NCI-H2107 (cell line): Measurements from ENCODE around the gene MDM1.

Source experiments
- DNase-seq: peaks from one replicate; lab custom pipeline; 2025; lab: John Stamatoyannopoulos, UW

The MDM1 gene

GRCh38 chr12:68356060-68356695, 24.0 kb upstream of the MDM1 start:
- no peak for DNase-seq

DNA sequence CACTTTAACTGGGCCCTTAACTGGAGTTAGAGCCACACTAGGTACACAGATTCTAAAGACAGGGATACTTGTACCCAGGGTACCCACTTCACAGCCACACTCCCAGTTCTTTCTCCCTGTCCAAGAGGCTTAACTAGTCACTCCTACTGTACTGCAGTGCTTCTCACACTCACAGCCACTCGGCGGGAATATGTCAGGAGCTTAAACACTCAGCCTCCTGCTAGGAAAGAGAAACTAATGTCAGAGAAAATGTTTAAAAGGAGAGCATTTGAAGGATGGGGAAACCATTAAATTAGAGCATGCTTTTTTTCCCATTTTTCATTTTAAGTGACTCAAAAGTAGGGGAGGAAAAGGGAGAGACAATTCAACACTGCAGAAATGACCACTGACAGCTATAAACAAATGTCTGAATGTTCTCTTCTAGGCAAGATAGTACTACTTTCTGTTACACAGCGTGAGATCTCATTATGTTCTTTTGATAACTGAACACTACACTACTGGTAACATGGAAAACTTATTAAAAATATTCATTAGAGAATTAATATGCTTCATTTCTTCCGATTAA, 22.9 kb upstream of the MDM1 start:
- no peak for DNase-seq

DNA sequence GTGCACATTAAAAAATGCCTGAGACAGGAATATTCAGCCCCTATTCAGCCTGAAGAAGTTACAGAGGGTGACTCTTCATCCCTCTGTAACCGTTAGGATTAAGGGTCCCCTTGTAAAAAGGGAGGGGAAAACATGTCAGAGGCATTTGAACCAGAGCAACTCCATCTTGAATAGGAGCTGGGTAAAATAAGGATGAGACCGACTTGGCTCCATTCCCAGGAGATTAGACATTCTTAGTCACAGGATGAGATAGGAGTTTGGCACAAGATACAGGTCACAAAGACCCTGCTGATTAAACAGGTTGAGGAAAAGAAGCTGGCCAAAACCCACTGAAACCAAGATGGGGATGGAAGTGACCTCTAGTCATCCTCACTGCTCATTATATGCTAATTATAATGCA, 19.9 kb upstream of the MDM1 start:
- no peak for DNase-seq

GRCh38 chr12:68350753-68351152, 18.6 kb upstream of the MDM1 start:
- DNase-seq: no peak

DNA sequence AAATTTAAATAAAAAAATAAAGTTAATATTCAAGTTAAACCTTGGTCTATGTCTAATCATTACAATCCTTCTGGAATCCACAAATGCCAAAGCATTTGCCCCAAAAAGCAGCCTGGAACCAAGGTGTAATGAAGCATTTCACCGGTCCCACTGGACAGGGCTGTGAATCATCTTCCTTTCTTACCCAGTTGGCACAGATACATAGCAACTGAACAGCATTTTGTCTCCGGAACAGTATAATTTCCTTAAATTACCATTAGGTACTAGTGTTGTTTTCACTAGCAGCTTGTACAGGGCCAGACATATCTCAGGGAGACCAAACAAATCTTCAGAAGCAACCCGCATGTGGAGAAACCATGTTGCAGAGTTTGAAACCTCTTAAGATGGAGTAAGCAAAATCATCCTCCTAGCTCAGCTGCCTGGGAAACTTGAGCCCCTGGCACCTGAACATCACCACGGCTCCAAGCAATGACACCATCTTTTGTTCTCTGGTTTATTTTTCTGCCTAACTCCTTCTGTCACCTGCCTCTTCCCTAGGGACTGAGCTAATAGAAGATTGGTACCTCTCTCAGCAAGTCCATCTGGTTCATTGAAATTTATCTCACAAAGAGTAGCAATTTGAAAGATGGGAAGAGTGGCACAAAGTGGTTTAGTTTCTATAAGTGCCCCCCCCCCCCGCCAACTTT, 17.9 kb upstream of the MDM1 start:
- DNase-seq: peak; percentile 95

- DNase-seq: peak; percentile 64
Observed at GRCh38 chr12:68349220-68349621, 17.1 kb upstream of the MDM1 start.

- no peak for DNase-seq
Observed at GRCh38 chr12:68348419-68348818, 16.3 kb upstream of the MDM1 start.

DNA sequence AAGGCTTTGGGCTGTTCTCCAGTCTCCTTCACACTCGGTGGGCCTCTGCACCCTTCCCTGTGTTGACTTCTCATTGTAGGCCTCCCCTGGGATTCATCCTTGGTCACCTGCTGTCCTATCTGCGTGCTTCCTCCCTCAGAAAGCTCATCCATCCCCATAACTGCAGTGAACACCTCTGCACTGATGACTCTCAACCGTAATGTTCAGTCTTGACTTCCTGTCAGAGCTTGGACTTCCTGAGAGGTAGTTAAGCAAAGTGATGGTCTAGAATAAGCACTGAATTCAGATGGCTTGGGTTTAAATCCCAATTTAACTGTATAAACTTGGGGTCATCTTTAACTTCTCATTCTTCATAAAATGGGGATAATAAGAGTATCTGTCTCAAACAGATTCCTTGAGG, 13.6 kb upstream of the MDM1 start:
- DNase-seq: no peak

DNA sequence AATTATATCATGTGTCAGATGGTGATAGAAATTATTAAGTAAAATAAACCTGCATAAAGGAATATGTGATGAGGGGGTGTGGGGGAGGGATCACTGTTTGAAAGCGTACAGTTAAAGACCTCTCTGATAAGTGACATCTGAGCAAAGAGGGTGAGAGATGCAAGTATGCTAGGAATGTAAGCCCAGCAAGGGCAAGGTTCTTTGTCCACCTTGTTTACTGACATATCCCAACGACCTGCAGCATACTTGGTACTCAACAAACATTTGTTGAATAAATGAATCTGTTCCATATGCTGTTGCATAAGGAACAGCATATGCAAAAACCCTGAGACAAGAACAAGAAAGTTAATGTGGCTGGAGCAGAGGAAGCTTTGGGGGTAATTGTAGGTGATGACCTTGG, 12.0 kb upstream of the MDM1 start:
- DNase-seq: no peak

DNA sequence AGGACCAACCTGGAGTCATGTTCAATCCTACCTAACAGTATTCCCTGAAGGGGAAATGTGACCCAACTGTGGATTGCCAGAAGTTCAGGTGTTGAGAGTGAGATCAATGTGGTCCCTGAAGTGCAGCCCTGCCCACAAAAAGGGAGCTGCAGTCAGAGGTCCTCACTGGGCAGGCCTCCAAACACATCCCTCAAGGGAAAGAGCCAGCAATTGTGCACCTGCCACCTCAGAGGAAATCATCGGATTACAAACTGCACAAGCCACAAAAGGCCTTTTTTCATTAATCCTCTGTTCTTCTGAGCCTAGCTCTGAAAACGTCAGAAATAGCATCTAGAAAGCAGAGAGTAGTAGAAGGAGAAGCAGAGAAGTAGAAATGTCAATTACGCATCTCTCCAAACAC, 10.8 kb upstream of the MDM1 start:
- DNase-seq: peak; percentile 93

DNA sequence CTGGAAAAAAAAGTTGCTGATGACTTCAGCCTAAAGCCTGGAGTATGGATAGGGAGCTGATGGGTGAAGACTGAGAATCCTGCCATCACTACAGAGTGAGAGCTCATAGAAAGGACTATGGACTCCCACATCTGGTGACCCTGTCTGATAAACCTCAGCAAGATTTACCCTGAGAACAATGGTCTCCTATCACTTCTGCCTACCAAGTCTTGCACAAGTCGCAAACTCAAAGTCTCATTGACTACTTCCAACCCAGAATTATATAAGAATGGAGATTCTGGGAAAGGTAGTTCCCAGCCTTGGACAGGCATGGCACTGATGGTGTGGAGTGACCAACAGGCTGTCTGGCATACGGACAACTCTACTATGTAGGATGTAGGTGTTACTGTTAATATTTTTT, 9.7 kb upstream of the MDM1 start:
- no peak for DNase-seq

- no peak for DNase-seq
Observed at GRCh38 chr12:68340404-68341270, 8.5 kb upstream of the MDM1 start.

GRCh38 chr12:68336889-68337303, 4.7 kb upstream of the MDM1 start:
- peak; percentile 60 for DNase-seq

GRCh38 chr12:68335462-68335861, 3.3 kb upstream of the MDM1 start:
- no peak for DNase-seq

GRCh38 chr12:68334132-68334531, 2.0 kb upstream of the MDM1 start:
- DNase-seq: peak; percentile 51

DNA sequence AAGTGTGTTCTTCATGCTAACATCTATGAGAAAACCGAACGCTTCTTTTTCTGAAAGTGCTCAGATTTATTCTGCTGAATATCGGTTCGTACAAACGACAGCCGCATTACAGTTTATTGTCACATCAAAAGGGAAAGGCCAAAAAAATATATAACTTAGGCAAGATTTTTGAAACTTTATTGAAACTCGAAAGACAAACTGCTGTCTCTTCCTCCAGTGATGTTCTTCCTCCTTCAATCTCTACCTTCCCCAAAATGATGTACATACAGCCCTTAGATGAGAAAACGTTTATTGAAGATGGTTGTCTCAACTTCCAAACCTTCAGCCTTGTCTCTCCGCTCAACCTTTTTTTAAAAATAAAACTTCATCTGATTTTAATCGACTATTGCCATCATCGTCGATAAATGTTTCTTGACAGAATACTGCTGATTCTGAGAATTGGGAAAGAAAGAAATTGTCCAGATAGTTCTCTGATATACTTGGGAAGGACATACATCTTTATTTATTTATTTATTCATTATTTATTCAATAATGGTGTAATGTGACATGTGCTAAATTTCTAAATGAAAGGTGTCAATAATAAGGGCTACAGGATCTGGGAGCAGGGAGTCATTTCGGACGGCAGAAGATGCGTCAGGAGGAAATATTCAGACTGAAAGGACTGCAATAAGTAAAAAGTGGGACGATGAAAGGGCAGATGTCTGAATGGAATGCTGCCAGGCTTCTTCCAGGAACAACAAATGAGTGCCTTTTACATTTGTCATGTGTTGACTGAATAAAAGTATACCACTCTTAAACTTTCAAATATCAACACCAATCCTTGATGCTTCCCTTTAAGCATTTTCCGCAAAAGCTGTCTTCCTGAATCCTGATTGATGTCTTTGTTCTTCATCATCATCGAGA, 817 bp upstream of the MDM1 start:
- DNase-seq: no peak

- no peak for DNase-seq
Observed at GRCh38 chr12:68331500-68331868, 678 bp downstream of the MDM1 start.

DNA sequence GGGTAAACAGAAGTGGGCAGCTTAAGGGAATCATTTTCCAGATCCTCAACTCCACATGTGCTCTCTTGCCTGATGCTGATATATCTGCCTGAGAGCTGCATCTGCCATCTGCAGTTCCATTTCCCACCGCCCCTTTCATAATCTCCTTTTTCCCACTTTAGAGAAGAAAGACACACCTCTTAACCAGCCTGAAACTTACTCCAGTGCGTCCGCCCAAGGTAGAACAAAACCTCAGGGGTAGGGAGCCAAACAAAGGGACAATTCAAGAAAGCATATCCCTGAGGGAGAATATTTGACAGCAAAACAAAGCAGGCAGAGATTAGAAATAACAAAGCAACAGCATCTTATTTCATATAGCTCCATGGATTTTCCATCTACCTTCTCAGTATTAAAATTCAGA, 4.3 kb downstream of the MDM1 start:
- DNase-seq: peak; percentile 51

DNA sequence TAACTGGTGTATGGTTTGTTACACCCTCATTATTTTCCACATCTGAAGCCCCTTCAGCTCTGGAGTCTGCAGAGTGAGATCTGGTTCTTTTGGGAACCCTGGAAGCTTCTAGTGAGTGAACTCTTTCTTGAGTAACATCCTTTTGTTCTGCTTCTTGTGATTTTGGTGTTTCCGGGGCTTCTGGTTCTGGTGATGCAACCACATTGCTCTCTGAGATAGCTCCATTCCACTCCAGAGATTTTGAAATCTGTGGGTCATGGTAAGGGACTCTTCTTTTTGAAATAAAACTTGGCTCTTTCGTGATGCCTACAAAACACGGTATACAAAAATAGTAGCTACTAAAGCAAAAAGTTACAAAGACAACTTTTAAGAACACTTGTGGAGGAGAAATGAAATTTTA, 5.4 kb downstream of the MDM1 start:
- no peak for DNase-seq

- DNase-seq: no peak
Observed at GRCh38 chr12:68325966-68326365, 6.2 kb downstream of the MDM1 start.

GRCh38 chr12:68324531-68324930, 7.6 kb downstream of the MDM1 start:
- no peak for DNase-seq

- DNase-seq: no peak
Observed at GRCh38 chr12:68321140-68321539, 11.0 kb downstream of the MDM1 start.
